Osteoblast (primary cell): ENCODE measurements around the gene TRPM1. TPM values are rescaled to one million over a fixed set of nuclear protein-coding genes. Genes with fewer than 3 reads are reported as not detected.

Experiments used
- DNase-seq: peaks from one replicate; pipeline ENCODE4 v3.0.0; 2011; ENCODE audit warnings: low spot score, mixed read lengths; ENCODE audit not compliant: insufficient read length; ENCODE audit errors: missing footprints
- H2AFZ ChIP-seq: 2 replicates; pipeline ENCODE4 v1.6.0; 2011; ENCODE audit warnings: mild to moderate bottlenecking, low read length
- H3K27ac ChIP-seq: 2 replicates; pipeline ENCODE4 v1.5.1; 2011; ENCODE audit warnings: mild to moderate bottlenecking, low read depth, low read length, moderate library complexity
- H3K27me3 ChIP-seq: 2 replicates; pipeline ENCODE4 v1.6.0; 2012; ENCODE audit warnings: mild to moderate bottlenecking, control low read depth, inconsistent platforms, low read length, moderate library complexity; ENCODE audit not compliant: insufficient read depth
- H3K36me3 ChIP-seq: 2 replicates; pipeline ENCODE4 v1.5.1; 2011; ENCODE audit warnings: mild to moderate bottlenecking, low read length, control low read depth, moderate library complexity; ENCODE audit not compliant: insufficient read depth
- H3K4me1 ChIP-seq: 2 replicates; pipeline ENCODE4 v1.5.1; 2011; ENCODE audit warnings: mild to moderate bottlenecking, low read length, control low read depth, moderate library complexity; ENCODE audit not compliant: insufficient read depth
- H3K4me2 ChIP-seq: 2 replicates; pipeline ENCODE4 v1.6.0; 2011; ENCODE audit warnings: mild to moderate bottlenecking, low read length; ENCODE audit not compliant: insufficient read depth
- H3K4me3 ChIP-seq: fragments of 200-600 bp; sonication (generic); 3 replicates; pipeline ENCODE4 v1.5.1; 2012; ENCODE audit warnings: mild to moderate bottlenecking, low read length, inconsistent platforms; ENCODE audit not compliant: insufficient read depth
- H3K79me2 ChIP-seq: 2 replicates; pipeline ENCODE4 v1.6.0; 2012; ENCODE audit warnings: mild to moderate bottlenecking, low read length, control low read depth, inconsistent platforms; ENCODE audit not compliant: insufficient read depth
- H3K9me3 ChIP-seq: 2 replicates; pipeline ENCODE4 v1.5.1; 2011; ENCODE audit warnings: low read depth, low read length, control low read depth
- H4K20me1 ChIP-seq: 2 replicates; pipeline ENCODE4 v1.6.0; 2012; ENCODE audit warnings: mild to moderate bottlenecking, low read length, control low read depth; ENCODE audit not compliant: insufficient read depth
- total RNA-seq: library from RNA; depleted of rRNA; stranded (reverse); fragments of >200 nt; gene quantifications from 2 replicates; pipeline ENCODE4 v1.2.3, GENCODE V29; 2012
- TF ChIP-seq, protein P1 (sequence below): IDR thresholded peaks from 2 replicates; pipeline ENCODE4 v1.5.1; 2011; ENCODE audit warnings: mild to moderate bottlenecking, low read depth, low read length, moderate library complexity; ENCODE audit errors: extremely low read depth

Gene TRPM1
- total RNA-seq, 1 donor = under 0.01 TPM

- DNase-seq = no peak
- Histone ChIP-seq H3K27ac (no peak overlapping the region), H3K4me3 (no peak overlapping the region), H4K20me1 (no peaks in the 10 kb centered on the region), H3K79me2 (no peaks in the 10 kb centered on the region), H3K36me3 (no peaks in the 10 kb centered on the region), H3K4me1 (peaks cover 13% of the 10 kb centered on the region), H3K27me3 (no peaks in the 10 kb centered on the region), H2AFZ (no peak overlapping the region), H3K4me2 (no peak overlapping the region), H3K9me3 (no peaks in the 10 kb centered on the region)
- TF ChIP-seq, protein P1, sequence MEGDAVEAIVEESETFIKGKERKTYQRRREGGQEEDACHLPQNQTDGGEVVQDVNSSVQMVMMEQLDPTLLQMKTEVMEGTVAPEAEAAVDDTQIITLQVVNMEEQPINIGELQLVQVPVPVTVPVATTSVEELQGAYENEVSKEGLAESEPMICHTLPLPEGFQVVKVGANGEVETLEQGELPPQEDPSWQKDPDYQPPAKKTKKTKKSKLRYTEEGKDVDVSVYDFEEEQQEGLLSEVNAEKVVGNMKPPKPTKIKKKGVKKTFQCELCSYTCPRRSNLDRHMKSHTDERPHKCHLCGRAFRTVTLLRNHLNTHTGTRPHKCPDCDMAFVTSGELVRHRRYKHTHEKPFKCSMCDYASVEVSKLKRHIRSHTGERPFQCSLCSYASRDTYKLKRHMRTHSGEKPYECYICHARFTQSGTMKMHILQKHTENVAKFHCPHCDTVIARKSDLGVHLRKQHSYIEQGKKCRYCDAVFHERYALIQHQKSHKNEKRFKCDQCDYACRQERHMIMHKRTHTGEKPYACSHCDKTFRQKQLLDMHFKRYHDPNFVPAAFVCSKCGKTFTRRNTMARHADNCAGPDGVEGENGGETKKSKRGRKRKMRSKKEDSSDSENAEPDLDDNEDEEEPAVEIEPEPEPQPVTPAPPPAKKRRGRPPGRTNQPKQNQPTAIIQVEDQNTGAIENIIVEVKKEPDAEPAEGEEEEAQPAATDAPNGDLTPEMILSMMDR = no peak
Observed at GRCh38 chr15:31065824-31066223, 35.7 kb downstream of the TRPM1 start.

DNA sequence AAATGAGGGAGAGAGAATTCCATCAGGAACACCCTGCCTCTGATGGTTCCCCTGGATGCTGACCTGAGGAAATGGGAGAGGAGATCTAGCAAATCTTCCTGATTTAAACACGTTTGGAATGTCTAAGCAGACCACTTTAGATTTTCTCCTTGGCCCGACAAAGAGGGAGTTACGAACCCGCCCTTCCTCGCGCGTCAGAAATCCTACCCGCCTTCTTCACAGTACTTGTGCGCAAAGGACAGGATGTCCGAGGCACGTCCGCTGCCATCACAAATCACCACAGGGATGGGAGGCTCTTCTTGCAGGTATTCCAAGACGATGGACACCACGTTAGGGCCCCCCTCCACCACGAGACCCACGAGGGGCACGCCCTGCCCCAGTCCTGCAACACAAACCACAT is 38.6 kb downstream of the TRPM1 start:
- H3K27ac ChIP-seq = no peak overlapping the region
- no peak overlapping the region for H2AFZ ChIP-seq
- H3K9me3 ChIP-seq = no peaks in the 10 kb centered on the region
- TF ChIP-seq, protein P1 = no peak
- no peak for DNase-seq
- H3K4me3 ChIP-seq = no peak overlapping the region
- no peaks in the 10 kb centered on the region for H3K4me1 ChIP-seq
- no peaks in the 10 kb centered on the region for H3K27me3 ChIP-seq
- no peaks in the 10 kb centered on the region for H3K36me3 ChIP-seq
- H3K79me2 ChIP-seq = no peaks in the 10 kb centered on the region
- peak overlapping the region; percentile 9 for H3K4me2 ChIP-seq
- H4K20me1 ChIP-seq = no peaks in the 10 kb centered on the region

GRCh38 chr15:31062310-31062847 is 39.1 kb downstream of the TRPM1 start:
- Histone ChIP-seq H3K27ac (no peak overlapping the region), H3K9me3 (no peaks in the 10 kb centered on the region), H3K4me3 (no peak overlapping the region), H3K36me3 (no peaks in the 10 kb centered on the region), H3K4me1 (no peaks in the 10 kb centered on the region), H2AFZ (peak overlapping the region; percentile 47), H3K27me3 (no peaks in the 10 kb centered on the region), H3K79me2 (no peaks in the 10 kb centered on the region), H3K4me2 (peak overlapping the region; percentile 9), H4K20me1 (no peaks in the 10 kb centered on the region)
- no peak for DNase-seq
- TF ChIP-seq, protein P1 = no peak

- Histone ChIP-seq H3K4me1 (no peaks in the 10 kb centered on the region), H2AFZ (peak overlapping the region; percentile 57), H3K27me3 (no peaks in the 10 kb centered on the region), H3K4me3 (no peak overlapping the region), H3K9me3 (no peaks in the 10 kb centered on the region), H3K79me2 (no peaks in the 10 kb centered on the region), H3K4me2 (no peak overlapping the region), H3K36me3 (no peaks in the 10 kb centered on the region), H4K20me1 (no peaks in the 10 kb centered on the region), H3K27ac (no peak overlapping the region)
- no peak for DNase-seq
- TF ChIP-seq, protein P1 = no peak
Observed at GRCh38 chr15:31060429-31061140, 40.9 kb downstream of the TRPM1 start.
